ENCODE results near the gene ACOXL.

ACOXL gene

GRCh38 chr2:111167076-111167862 lies 434.9 kb downstream of the ACOXL start:
- Histone ChIP-seq H3K27ac (ENCODE audit: low read length) (no peak overlapping the region), H3K4me3 (ENCODE audit: low read length) (no peak overlapping the region), H3K36me3 (ENCODE audit: control insufficient read depth, insufficient read depth, low read length) (peaks cover 4% of the 10 kb centered on the region), H3K9me3 (ENCODE audit: control insufficient read depth, insufficient read depth, low read length) (no peaks in the 10 kb centered on the region), H3K4me1 (ENCODE audit: control insufficient read depth, insufficient read depth, low read length) (peaks cover 2% of the 10 kb centered on the region), H3K27me3 (ENCODE audit: control insufficient read depth, insufficient read depth, low read length) (no peaks in the 10 kb centered on the region)
- DNase-seq (ENCODE audit: low read depth, low spot score): no peak
- WGBS (ENCODE audit: insufficient coverage, insufficient read length): no CpG with 5 or more reads among the region's 9 CpGs

GRCh38 chr2:111167863-111168162 lies 435.4 kb downstream of the ACOXL start:
- Histone ChIP-seq H3K9me3 (ENCODE audit: control insufficient read depth, insufficient read depth, low read length) (no peaks in the 10 kb centered on the region), H3K36me3 (ENCODE audit: control insufficient read depth, insufficient read depth, low read length) (peaks cover 4% of the 10 kb centered on the region), H3K27ac (ENCODE audit: low read length) (no peak overlapping the region), H3K4me3 (ENCODE audit: low read length) (no peak overlapping the region), H3K4me1 (ENCODE audit: control insufficient read depth, insufficient read depth, low read length) (peaks cover 2% of the 10 kb centered on the region), H3K27me3 (ENCODE audit: control insufficient read depth, insufficient read depth, low read length) (no peaks in the 10 kb centered on the region)
- DNase-seq (ENCODE audit: low read depth, low spot score): no peak
- no CpG with 5 or more reads among the region's 4 CpGs for WGBS (ENCODE audit: insufficient coverage, insufficient read length)

Measured in iPS DF 6.9 (cell line).